Endodermal cell (in vitro differentiated cells): ENCODE data around the gene OVOL3. TPM values are rescaled to one million over a fixed set of nuclear protein-coding genes. Genes with fewer than 3 reads are reported as not detected.

ENCODE experiments used
- DNase-seq: peaks from one replicate; pipeline ENCODE4 v3.0.0-alpha.2; 2017
- H3K27ac ChIP-seq: 2 replicates; pipeline ENCODE4 v1.5.1; 2013; ENCODE audit warnings: mild to moderate bottlenecking, low read depth, low read length, moderate library complexity
- H3K27me3 ChIP-seq: 2 replicates; pipeline ENCODE4 v1.6.1; 2013; ENCODE audit warnings: mild to moderate bottlenecking, low read length, moderate library complexity; ENCODE audit not compliant: insufficient read depth, control insufficient read depth, poor library complexity, severe bottlenecking
- H3K36me3 ChIP-seq: 2 replicates; pipeline ENCODE4 v1.7.0; 2013; ENCODE audit warnings: mild to moderate bottlenecking, low read length, moderate library complexity; ENCODE audit not compliant: control insufficient read depth, insufficient read depth
- H3K4me1 ChIP-seq: one replicate; pipeline ENCODE4 v1.7.0; 2013; ENCODE audit warnings: low read length; ENCODE audit not compliant: control insufficient read depth, insufficient read depth
- H3K4me3 ChIP-seq: 2 replicates; pipeline ENCODE4 v1.5.1; 2013; ENCODE audit warnings: mild to moderate bottlenecking, low read length, moderate library complexity
- H3K9ac ChIP-seq: 2 replicates; pipeline ENCODE4 v1.6.1; 2013; ENCODE audit warnings: mild to moderate bottlenecking, low read length, moderate library complexity; ENCODE audit not compliant: poor library complexity, severe bottlenecking; ENCODE audit errors: extremely low read depth
- H3K9me3 ChIP-seq: 2 replicates; pipeline ENCODE4 v1.6.1; 2013; ENCODE audit warnings: mild to moderate bottlenecking, low read length, moderate library complexity; ENCODE audit not compliant: control insufficient read depth
- H3K27ac Mint-ChIP-seq: 2 replicates; pipeline ENCODE4 v1.8.0; 2020; ENCODE audit warnings: mixed read lengths
- H3K27me3 Mint-ChIP-seq: 2 replicates; pipeline ENCODE4 v1.8.0; 2021; ENCODE audit warnings: mild to moderate bottlenecking, mixed read lengths; ENCODE audit not compliant: insufficient read depth
- H3K36me3 Mint-ChIP-seq: 2 replicates; pipeline ENCODE4 v1.8.0; 2020; ENCODE audit warnings: low read depth, mixed read lengths
- H3K4me1 Mint-ChIP-seq: 2 replicates; pipeline ENCODE4 v1.8.0; 2020; ENCODE audit warnings: mixed read lengths
- H3K4me3 Mint-ChIP-seq: 2 replicates; pipeline ENCODE4 v1.8.0; 2020; ENCODE audit warnings: mild to moderate bottlenecking, moderate library complexity, mixed read lengths
- H3K9me3 Mint-ChIP-seq: 2 replicates; pipeline ENCODE4 v1.8.0; 2020; ENCODE audit warnings: mild to moderate bottlenecking, mixed read lengths
- CTCF ChIP-seq: fragments of 200-600 bp; sonication (generic); conservative IDR thresholded peaks from 2 replicates; pipeline ENCODE4 v1.5.0; 2021; ENCODE audit warnings: antibody characterized with exemption, mild to moderate bottlenecking
- WGBS, 2 experiments: methylation state at CpG; one replicate each; pipeline versions ENCODE4 v1.1.5 to v1.1.7; 2013; ENCODE audit warnings: missing lambda C conversion rate in 2 of 2, mixed read lengths in 1 of 2; ENCODE audit not compliant: insufficient coverage in 1 of 2, insufficient read length in 1 of 2; 5-methylcytosine and 5-hydroxymethylcytosine counted together
- total RNA-seq, 2 donors: library from RNA; stranded (reverse); fragmentation: NEBNext Ultra II Directional in 1 of 2; extraction: Animal tissue kit (Norgen Biotek cat#: 25700) in 1 of 2; gene quantifications; 2 replicates in 1 of 2; 3 replicates in 1 of 2; pipeline ENCODE4 v1.2.1, GENCODE V29; 2021

Gene OVOL3
- total RNA-seq, 2 donors from 2014 or later, result not detected

GRCh38 chr19:36153126-36153525, 42.2 kb downstream of the OVOL3 start:
- Histone ChIP-seq H3K9ac (no peak overlapping the region), H3K4me1 (no peaks in the 10 kb centered on the region), H3K27me3 (no peaks in the 10 kb centered on the region), H3K27ac (no peak overlapping the region), H3K4me3 (no peak overlapping the region), H3K36me3 (peaks cover 52% of the 10 kb centered on the region), H3K9me3 (no peaks in the 10 kb centered on the region)
- no peak overlapping the region for H3K27ac Mint-ChIP-seq
- H3K27me3 Mint-ChIP-seq, result no peaks in the 10 kb centered on the region
- no peak for DNase-seq
- no peak for TF ChIP-seq CTCF
- H3K4me3 Mint-ChIP-seq, result no peak overlapping the region
- H3K9me3 Mint-ChIP-seq, result no peaks in the 10 kb centered on the region
- H3K4me1 Mint-ChIP-seq, result peaks cover 37% of the 10 kb centered on the region
- 93 to 97% methylated on average over 3 to 10 of the region's 10 CpGs for WGBS, 2 experiments
- H3K36me3 Mint-ChIP-seq, result peaks cover 71% of the 10 kb centered on the region

GRCh38 chr19:36160821-36161596, 50.1 kb downstream of the OVOL3 start:
- Mint-ChIP-seq H3K9me3 (no peaks in the 10 kb centered on the region), H3K27me3 (no peaks in the 10 kb centered on the region), H3K27ac (peak overlapping the region; percentile 99), H3K4me3 (peak overlapping the region; percentile 80), H3K4me1 (peaks cover 45% of the 10 kb centered on the region), H3K36me3 (peaks cover 46% of the 10 kb centered on the region)
- 48 to 52% methylated on average over 5 to 7 of the region's 7 CpGs for WGBS, 2 experiments
- Histone ChIP-seq H3K9me3 (no peaks in the 10 kb centered on the region), H3K27me3 (no peaks in the 10 kb centered on the region), H3K9ac (peak overlapping the region; percentile 31), H3K27ac (peak overlapping the region; percentile 60), H3K4me1 (peaks cover 3% of the 10 kb centered on the region), H3K4me3 (peak overlapping the region; percentile 69), H3K36me3 (peaks cover 16% of the 10 kb centered on the region)
- no peak for TF ChIP-seq CTCF
- DNase-seq, result peak; percentile 78

Other genes starting within 250 kb of the OVOL3 start
- 10 to 100 TPM in 1 of 2 donors, 1 to 10 TPM in 1; 4.1 to 10.6 TPM for gene APLP1, start 242.6 kb upstream of the OVOL3 start, total RNA-seq
- 10 to 100 TPM; 20.8 to 24.4 TPM for gene NFKBID, start 210.6 kb upstream of the OVOL3 start, total RNA-seq
- 1 to 10 TPM; 1.3 to 1.5 TPM for gene HCST, start 208.6 kb upstream of the OVOL3 start, total RNA-seq
- gene TYROBP, start 202.8 kb upstream of the OVOL3 start, total RNA-seq, result not detected
- gene LRFN3, start 174.8 kb upstream of the OVOL3 start, total RNA-seq, result 10 to 100 TPM; 18.7 to 24.3 TPM
- gene SDHAF1, start 116.0 kb upstream of the OVOL3 start, total RNA-seq, result 10 to 100 TPM; 12.9 to 14.1 TPM
- 10 to 100 TPM; 17.1 to 19.3 TPM for gene SYNE4, start 102.3 kb upstream of the OVOL3 start, total RNA-seq
- gene ALKBH6, start 96.9 kb upstream of the OVOL3 start, total RNA-seq, result 10 to 100 TPM; 36.3 to 38.7 TPM
- gene CLIP3, start 78.3 kb upstream of the OVOL3 start, total RNA-seq, result 10 to 100 TPM; 12.6 to 19.7 TPM
- 1 to 10 TPM; 6.7 to 8.9 TPM for gene THAP8, start 56.9 kb upstream of the OVOL3 start, total RNA-seq
- gene WDR62, start 56.2 kb upstream of the OVOL3 start, total RNA-seq, result 10 to 100 TPM; 23.5 to 34.4 TPM
- gene POLR2I, start 3.7 kb downstream of the OVOL3 start, total RNA-seq, result 100 to 1,000 TPM; 102 to 132 TPM
- gene TBCB, start 4.3 kb downstream of the OVOL3 start, total RNA-seq, result 100 to 1,000 TPM; 189 to 194 TPM
- gene CAPNS1, start 28.9 kb downstream of the OVOL3 start, total RNA-seq, result 100 to 1,000 TPM; 633 to 714 TPM
- gene COX7A1, start 41.3 kb downstream of the OVOL3 start, total RNA-seq, result 1 to 10 TPM; 1.4 to 2.4 TPM
- 1 to 10 TPM; 1.6 to 2.7 TPM for gene ZNF565, start 103.5 kb downstream of the OVOL3 start, total RNA-seq
- 100 to 1,000 TPM; 105 to 128 TPM for gene ZNF146, start 104.0 kb downstream of the OVOL3 start, total RNA-seq